ENCODE measurements around the gene ABCA6.

DNA sequence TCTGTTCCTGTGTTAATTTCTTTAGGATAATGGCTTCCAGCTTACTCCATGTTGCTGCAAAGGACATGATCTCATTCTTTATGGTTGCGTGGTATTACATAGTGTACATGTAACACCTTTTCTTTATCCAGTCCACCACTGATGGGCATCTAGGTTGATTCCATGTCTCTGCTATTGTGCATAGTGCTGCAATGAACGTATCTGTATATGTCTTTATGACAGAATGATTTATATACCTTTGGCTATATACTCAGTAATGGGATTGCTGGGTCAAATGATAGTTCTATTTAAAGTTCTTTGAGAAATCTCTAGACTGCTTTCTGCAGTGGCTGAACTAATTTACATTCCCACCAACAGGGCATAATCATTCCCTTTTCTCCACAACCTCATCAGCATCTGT lies 47.1 kb upstream of the ABCA6 start:
- TF ChIP-seq CTCF (IDR thresholded peaks at IDR 0.05; ENCODE audit: borderline replicate concordance, extremely low read depth, low read length, poor library complexity, severe bottlenecking) (no peak), EZH2 (IDR thresholded peaks at IDR 0.05; ENCODE audit: borderline replicate concordance, low read depth, low read length, severe bottlenecking) (no peak)

Measured in DND-41 (cell line).